GM18861 (cell line): ENCODE measurements around the gene ATF7IP.
A peak's percentile ranks its signal among the peaks of the same experiment; 100 is the strongest.
"Not testable (repeated sequence)": the region's sequence is repeated elsewhere in the genome, so short reads cannot be mapped to it uniquely, and the experiment has no call there.

ENCODE experiments used
- ATAC-seq: cut with Tn5 transposase; IDR thresholded peaks from one replicate; pipeline ENCODE4 v1.9.1; 2021; ENCODE audit not compliant: unreplicated experiment

ATF7IP gene

GRCh38 chr12:14367040-14367661, 1.7 kb downstream of the ATF7IP start:
- peak; percentile 34 for ATAC-seq

GRCh38 chr12:14369311-14369710, 3.8 kb downstream of the ATF7IP start:
- ATAC-seq, result no peak

- no peak for ATAC-seq
Observed at GRCh38 chr12:14373217-14373616, 7.7 kb downstream of the ATF7IP start.

GRCh38 chr12:14379508-14379907, 14.0 kb downstream of the ATF7IP start:
- ATAC-seq, result no peak

- ATAC-seq, result peak; percentile 86
Observed at GRCh38 chr12:14384783-14385638, 19.5 kb downstream of the ATF7IP start.

- no peak for ATAC-seq
Observed at GRCh38 chr12:14387219-14387871, 21.9 kb downstream of the ATF7IP start.

GRCh38 chr12:14390449-14390848, 25.0 kb downstream of the ATF7IP start:
- no peak for ATAC-seq

- no peak for ATAC-seq
Observed at GRCh38 chr12:14390870-14391530, 25.5 kb downstream of the ATF7IP start.

- no peak for ATAC-seq
Observed at GRCh38 chr12:14393751-14394150, 28.3 kb downstream of the ATF7IP start.

GRCh38 chr12:14394317-14395073, 29.0 kb downstream of the ATF7IP start:
- ATAC-seq, result peak; percentile 66

GRCh38 chr12:14395074-14395778, 29.7 kb downstream of the ATF7IP start:
- peak; percentile 32 for ATAC-seq

- peak; percentile 32 for ATAC-seq
Observed at GRCh38 chr12:14396071-14396470, 30.6 kb downstream of the ATF7IP start.

- ATAC-seq, result no peak
Observed at GRCh38 chr12:14399871-14400270, 34.4 kb downstream of the ATF7IP start.

GRCh38 chr12:14400599-14400998, 35.1 kb downstream of the ATF7IP start:
- no peak for ATAC-seq

GRCh38 chr12:14401267-14401666, 35.8 kb downstream of the ATF7IP start:
- ATAC-seq, result not testable (repeated sequence)

- ATAC-seq, result no peak
Observed at GRCh38 chr12:14402697-14403096, 37.2 kb downstream of the ATF7IP start.

- no peak for ATAC-seq
Observed at GRCh38 chr12:14403293-14403692, 37.8 kb downstream of the ATF7IP start.

- peak; percentile 39 for ATAC-seq
Observed at GRCh38 chr12:14403711-14404196, 38.3 kb downstream of the ATF7IP start.

GRCh38 chr12:14405407-14405806, 39.9 kb downstream of the ATF7IP start:
- ATAC-seq, result not testable (repeated sequence)

GRCh38 chr12:14408208-14408607, 42.7 kb downstream of the ATF7IP start:
- ATAC-seq, result no peak
